HG03565 (cell line): ENCODE data around the gene PTOV1.

Experiments
- ATAC-seq: cut with Tn5 transposase; IDR thresholded peaks from one replicate; pipeline ENCODE4 v1.9.1; 2021; ENCODE audit warnings: mild to moderate bottlenecking, moderate library complexity; ENCODE audit not compliant: unreplicated experiment

The PTOV1 gene

GRCh38 chr19:49887665-49888509, 36.9 kb downstream of the PTOV1 start:
- no peak for ATAC-seq

GRCh38 chr19:49888510-49888824, 37.5 kb downstream of the PTOV1 start:
- no peak for ATAC-seq

GRCh38 chr19:49889038-49889686, 38.2 kb downstream of the PTOV1 start:
- ATAC-seq = no peak

DNA sequence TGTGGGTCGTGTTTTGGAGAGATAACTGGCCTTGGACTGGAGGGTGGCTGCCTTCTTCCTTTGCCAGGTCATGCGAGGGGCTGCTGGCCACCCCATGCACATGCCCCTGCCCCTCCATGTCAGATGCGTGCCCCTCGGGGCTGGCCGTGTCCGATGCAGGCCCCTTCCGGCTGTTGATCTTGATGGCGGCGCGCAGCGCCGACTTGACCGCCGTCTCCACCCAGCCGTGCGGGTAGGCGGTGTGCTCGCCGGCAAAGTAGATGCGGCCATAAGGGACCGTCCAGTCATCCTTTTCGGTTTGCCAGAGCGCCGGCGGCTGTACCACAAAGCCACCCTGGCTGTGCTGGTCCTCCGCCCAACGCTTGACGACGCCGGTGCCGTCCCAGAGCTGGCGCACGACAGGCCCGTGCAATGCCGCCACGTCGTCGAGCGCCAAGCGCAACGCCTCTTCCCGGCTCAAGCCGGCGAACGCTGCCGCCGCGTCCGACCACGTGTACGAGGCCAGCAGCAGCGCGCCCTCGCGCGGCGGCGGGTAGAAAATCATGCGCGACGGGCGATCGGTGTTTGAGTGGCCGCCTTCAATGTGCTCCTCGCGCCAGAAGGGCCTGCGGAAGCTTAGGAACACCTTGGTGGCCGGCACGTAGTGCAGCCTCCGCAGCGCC, 38.9 kb downstream of the PTOV1 start:
- ATAC-seq = no peak

DNA sequence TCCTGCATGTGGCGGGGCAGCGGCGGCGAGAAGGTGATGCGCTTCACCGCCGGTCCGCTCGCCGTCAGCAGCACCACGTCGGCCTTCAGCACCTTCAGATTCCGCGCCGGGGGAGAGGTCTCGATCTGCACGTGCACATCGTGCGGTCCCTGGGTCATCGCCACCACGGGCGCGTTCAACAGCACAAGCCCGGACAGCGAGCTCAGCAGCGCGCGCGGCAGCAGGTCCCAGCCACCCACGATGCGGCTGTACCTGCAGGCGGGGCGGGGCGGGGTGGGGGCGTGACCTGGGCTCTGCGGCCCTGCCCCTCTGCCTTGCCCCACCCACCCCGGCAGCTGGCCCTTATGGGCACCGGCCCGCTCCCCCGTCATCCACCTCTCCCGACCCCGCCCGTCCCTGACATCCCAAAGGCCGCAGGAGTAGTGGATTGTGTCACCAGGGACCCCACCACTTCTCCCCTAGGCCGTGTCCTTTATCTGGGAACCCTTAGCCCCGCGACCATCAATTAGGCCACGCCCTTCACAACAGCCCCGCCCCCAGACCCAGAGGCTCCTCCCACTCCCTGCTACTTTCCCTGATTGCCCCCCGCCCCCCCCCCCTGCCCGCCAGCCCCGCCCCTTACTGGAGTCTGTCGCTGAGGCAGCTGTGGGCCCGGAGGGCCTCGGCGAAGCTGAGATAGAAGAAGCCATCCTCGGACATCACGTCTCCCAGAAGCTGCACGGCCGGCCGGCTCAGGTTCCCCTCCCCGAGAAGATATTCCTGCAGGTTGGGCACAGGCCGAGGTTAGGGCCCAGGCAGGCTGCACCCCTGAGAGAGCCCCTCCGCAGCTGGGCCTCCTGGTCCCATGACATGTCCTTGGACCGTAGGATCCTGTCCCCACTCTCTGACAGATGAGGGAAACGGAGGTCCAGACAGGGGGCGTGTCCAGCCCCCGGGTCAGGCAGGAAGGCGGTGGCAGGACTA, 39.7 kb downstream of the PTOV1 start:
- no peak for ATAC-seq

- ATAC-seq = no peak
Observed at GRCh38 chr19:49891393-49891792, 40.4 kb downstream of the PTOV1 start.

GRCh38 chr19:49892716-49893115, 41.8 kb downstream of the PTOV1 start:
- no peak for ATAC-seq

GRCh38 chr19:49894011-49894664, 43.2 kb downstream of the PTOV1 start:
- ATAC-seq = no peak

DNA sequence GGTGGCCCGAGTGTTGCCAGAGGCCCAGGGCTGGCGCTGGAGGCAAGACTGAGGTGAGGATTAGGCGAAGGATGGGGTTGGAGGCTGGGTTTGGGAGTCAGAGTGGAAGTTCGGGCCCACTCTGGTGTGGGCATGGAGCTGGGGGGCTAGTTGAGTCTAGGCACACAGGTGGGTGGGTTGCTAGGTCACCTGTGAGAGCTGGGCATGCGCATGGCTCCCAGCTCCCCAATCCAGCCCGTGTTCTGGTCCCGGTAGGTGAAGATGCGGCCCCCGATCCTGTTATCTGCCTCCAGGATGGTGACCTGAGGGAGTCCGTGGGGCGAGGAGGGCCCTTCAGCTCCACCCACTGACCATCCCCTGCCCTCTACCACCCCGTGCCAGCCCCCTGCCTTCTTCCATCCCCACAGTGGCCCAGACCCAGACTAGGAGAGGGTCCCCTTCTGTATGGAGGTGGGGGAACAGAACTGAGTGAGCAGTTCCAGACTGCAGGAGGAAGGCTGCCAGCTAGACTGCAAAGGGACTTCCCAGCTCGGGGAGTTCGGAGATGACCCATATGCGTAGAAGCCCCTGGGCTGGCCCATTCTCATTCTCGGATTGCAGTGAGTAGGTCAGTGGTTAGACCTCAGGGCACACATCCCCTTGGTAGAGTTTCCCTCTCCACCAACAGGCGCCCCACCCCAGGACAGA, 44.1 kb downstream of the PTOV1 start:
- no peak for ATAC-seq

GRCh38 chr19:49895566-49896297, 44.8 kb downstream of the PTOV1 start:
- ATAC-seq = no peak

DNA sequence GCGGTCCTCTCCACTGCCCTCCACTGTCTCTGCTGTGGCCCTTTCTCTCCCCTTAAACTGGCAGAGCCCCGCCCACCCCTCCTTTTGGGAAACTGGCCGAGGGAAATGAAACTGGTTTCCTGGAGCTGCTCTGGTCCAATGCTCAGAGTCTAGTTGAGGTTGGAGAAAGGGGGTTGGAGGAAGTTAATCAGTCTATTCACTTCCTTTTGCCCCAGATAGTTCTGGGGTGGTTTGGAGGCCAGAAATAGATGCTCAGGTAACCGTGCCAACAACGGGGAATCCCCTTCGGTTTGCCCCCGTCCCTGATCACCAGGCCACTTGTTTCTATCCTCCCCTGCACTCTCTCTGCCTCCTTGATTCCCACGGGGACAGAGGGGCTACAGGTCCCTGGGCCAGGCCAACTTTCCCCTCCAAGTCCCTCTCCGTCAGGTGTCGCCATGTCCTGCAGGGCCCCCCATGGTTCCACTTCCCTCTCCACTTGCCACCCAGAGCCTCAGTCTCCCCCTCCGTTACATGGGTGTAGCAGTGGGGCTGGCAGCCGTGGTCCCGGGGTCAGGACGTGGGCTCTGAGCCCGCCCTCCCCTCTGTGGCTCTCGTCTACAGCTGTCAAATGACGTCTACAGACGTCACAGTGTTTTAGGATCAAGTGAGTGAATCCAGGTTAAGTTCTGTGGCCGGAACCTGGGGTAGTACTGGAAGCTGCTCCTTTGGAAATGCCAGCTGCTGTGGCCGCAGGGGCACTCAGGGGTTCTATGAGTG, 46.1 kb downstream of the PTOV1 start, which contains the start of gene IL4I1:
IL4I1 (minus strand) TSS at position 25 of the 759 bp plus-strand sequence. CDS start 727 bp downstream, outside the sequence.
- ATAC-seq = no peak

GRCh38 chr19:49904136-49904535, 53.2 kb downstream of the PTOV1 start:
- ATAC-seq = no peak

DNA sequence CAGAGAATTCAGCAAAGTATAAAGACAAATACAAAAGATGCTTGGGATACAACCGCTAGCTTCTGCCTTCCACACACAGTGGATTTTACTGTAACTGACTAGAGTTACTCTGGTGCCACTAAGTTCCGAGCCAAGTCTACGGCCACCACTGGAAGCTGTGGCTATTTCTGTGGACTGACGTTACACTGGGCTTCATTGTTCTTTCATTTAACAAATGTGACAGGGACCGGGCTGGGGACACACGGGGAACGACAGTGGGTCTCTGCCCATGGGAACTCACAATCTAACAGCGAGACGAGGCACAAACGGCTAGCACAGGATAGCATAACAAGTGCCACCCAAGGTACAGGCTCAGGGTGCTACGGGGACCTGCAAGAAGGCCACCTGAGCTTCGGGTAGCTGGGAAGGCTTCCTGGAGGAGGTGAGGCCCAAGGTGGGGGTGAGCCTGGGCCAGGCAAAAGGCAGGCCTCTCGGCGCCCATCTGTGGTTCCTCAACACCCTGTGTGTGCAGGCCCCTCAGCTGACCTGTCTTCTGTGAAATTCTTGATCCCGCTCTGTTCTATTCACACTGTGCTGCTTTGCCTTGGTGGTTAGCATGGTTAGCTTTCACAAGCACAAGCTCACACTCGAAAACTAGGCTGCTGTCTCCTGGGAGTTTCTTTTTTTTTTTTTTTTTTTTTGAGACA, 56.1 kb downstream of the PTOV1 start:
- no peak for ATAC-seq

- ATAC-seq = no peak
Observed at GRCh38 chr19:49907745-49908446, 56.9 kb downstream of the PTOV1 start.

DNA sequence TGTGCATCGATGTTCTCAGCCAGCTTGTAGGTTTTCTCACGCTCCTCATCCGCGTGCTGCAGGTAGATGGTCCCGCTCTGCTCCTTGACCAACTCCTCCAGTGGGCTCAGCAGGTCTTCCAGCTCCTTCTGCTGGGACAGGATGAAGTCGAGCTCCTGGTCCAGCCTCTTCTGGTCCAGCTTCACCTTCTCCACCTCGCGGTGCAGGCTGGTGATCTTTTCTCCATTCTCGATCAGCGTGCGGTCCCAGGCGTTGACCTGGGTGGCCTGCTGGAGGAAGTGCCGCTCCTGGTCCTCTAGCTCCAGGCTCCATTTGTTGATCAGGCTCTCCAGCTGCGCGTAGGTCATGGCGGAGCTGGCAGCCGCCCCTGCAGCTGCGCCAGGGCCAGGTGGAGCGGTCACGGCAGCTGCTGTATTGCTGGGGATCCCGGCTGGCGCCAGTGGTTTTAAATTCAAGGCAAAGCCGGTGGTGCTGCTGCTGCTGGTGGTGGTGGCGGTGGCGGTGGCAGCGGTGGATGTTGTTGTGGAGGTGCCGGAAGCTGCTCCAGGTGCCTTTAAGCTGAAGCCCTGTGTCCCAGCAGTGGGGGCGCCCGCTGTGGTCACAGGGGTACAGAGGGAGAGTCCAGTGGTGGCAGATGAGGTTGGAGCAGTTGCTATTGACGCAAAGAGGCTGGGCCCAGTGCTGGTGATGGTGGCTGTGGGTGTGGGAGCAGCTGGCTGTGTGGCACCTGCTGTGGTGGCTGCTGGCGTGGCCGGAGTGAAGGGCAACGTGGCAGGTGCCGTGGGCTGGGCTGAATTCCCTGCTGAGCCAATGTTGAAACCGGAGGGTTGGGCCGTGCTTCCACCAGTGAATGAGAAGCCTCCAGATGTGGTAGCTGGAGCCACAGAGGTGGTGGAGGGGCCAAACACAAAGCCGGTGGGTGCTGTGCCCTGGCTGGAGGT, 57.8 kb downstream of the PTOV1 start:
- no peak for ATAC-seq

- ATAC-seq = no peak
Observed at GRCh38 chr19:49910179-49910578, 59.2 kb downstream of the PTOV1 start.
